Liver (tissue), 3 donors: ENCODE data around the gene ZFYVE27.

Experiments
- NR2F2 ChIP-seq: IDR thresholded peaks from 2 replicates; pipeline ENCODE4 v1.6.1; 2016; ENCODE audit warnings: antibody characterized with exemption
- RAD21 ChIP-seq, 2 donors: IDR thresholded peaks; 2 replicates each; pipeline ENCODE4 v1.6.1; 2016; ENCODE audit warnings: antibody characterized with exemption in 2 of 2, mild to moderate bottlenecking in 2 of 2
- TAF1 ChIP-seq: conservative IDR thresholded peaks from 2 replicates; pipeline ENCODE4 v1.6.1; 2016; ENCODE audit warnings: antibody characterized with exemption, mild to moderate bottlenecking
- TF ChIP-seq, protein P1 (sequence below): fragments of 150-350 bp; IDR thresholded peaks from 2 replicates; pipeline ENCODE4 v1.5.1; 2017; ENCODE audit warnings: improper control_type of control experiment, low read depth, low read length; ENCODE audit not compliant: missing input control
- TF ChIP-seq, protein P2 (sequence below): IDR thresholded peaks from 2 replicates; pipeline ENCODE4 v1.6.1; 2016; ENCODE audit warnings: antibody characterized with exemption, mild to moderate bottlenecking
- donor health status: healthy.
- donor health status: healthy.

DNA sequence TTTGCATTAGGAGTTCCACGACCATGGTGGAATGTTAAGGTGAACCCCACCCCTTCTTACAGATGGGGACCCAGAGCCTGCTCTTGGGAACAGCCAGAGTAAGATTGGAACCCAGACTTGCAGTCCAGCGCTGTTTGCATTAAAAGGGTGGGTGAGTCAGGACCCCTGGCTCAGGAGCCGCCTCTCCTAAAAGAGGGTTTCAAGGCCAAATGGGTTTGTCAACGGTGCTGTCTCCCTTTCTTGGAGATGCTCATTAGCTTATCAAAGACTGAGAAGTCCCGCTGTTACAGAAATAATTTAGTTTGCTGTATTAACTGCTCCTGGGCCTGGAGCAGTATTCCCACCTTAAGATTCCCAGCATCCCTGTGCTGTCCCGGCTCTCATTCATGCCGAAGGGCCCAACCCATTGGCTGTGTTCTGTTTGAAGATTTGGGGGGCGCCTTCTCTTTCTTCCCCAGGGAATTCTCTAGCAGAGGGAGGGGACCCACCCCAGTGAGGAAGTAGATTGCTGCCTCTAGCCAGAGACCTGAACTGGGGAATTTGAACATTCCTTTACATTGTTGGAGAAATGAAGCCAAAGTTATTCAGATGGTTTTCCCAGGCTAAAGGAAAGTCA is 21.6 kb upstream of the ZFYVE27 start:
- TF ChIP-seq, protein P1, sequence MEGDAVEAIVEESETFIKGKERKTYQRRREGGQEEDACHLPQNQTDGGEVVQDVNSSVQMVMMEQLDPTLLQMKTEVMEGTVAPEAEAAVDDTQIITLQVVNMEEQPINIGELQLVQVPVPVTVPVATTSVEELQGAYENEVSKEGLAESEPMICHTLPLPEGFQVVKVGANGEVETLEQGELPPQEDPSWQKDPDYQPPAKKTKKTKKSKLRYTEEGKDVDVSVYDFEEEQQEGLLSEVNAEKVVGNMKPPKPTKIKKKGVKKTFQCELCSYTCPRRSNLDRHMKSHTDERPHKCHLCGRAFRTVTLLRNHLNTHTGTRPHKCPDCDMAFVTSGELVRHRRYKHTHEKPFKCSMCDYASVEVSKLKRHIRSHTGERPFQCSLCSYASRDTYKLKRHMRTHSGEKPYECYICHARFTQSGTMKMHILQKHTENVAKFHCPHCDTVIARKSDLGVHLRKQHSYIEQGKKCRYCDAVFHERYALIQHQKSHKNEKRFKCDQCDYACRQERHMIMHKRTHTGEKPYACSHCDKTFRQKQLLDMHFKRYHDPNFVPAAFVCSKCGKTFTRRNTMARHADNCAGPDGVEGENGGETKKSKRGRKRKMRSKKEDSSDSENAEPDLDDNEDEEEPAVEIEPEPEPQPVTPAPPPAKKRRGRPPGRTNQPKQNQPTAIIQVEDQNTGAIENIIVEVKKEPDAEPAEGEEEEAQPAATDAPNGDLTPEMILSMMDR, result no peak
- TF ChIP-seq NR2F2 (no peak), TAF1 (no peak), RAD21 (IDR thresholded peaks at IDR 0.05) (no peak)
- TF ChIP-seq, protein P2, sequence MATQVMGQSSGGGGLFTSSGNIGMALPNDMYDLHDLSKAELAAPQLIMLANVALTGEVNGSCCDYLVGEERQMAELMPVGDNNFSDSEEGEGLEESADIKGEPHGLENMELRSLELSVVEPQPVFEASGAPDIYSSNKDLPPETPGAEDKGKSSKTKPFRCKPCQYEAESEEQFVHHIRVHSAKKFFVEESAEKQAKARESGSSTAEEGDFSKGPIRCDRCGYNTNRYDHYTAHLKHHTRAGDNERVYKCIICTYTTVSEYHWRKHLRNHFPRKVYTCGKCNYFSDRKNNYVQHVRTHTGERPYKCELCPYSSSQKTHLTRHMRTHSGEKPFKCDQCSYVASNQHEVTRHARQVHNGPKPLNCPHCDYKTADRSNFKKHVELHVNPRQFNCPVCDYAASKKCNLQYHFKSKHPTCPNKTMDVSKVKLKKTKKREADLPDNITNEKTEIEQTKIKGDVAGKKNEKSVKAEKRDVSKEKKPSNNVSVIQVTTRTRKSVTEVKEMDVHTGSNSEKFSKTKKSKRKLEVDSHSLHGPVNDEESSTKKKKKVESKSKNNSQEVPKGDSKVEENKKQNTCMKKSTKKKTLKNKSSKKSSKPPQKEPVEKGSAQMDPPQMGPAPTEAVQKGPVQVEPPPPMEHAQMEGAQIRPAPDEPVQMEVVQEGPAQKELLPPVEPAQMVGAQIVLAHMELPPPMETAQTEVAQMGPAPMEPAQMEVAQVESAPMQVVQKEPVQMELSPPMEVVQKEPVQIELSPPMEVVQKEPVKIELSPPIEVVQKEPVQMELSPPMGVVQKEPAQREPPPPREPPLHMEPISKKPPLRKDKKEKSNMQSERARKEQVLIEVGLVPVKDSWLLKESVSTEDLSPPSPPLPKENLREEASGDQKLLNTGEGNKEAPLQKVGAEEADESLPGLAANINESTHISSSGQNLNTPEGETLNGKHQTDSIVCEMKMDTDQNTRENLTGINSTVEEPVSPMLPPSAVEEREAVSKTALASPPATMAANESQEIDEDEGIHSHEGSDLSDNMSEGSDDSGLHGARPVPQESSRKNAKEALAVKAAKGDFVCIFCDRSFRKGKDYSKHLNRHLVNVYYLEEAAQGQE, result no peak
